Hepatocyte (in vitro differentiated cells): ENCODE measurements around the gene HOMER1. TPM values are rescaled to one million over a fixed set of nuclear protein-coding genes. Genes with fewer than 3 reads are reported as not detected.

Experiments used
- DNase-seq: peaks from one replicate; pipeline ENCODE4 v3.0.0-alpha.2; 2016; ENCODE audit warnings: low spot score
- H2AFZ ChIP-seq: fragments of 200-600 bp; sonication (generic); 2 replicates; pipeline ENCODE4 v1.6.0; 2016; ENCODE audit warnings: antibody characterized with exemption, mild to moderate bottlenecking
- H3K27ac ChIP-seq: fragments of 200-600 bp; sonication (generic); 2 replicates; pipeline ENCODE4 v1.5.1; 2016; ENCODE audit warnings: mild to moderate bottlenecking
- H3K27me3 ChIP-seq: fragments of 200-600 bp; sonication (generic); 2 replicates; pipeline ENCODE4 v1.6.1; 2016
- H3K36me3 ChIP-seq: fragments of 200-600 bp; sonication (generic); replicated peaks from 2 replicates; pipeline ENCODE4 v1.5.1; 2016; ENCODE audit warnings: low read depth; ENCODE audit not compliant: insufficient read depth
- H3K4me1 ChIP-seq: fragments of 200-600 bp; sonication (generic); 2 replicates; pipeline ENCODE4 v1.5.1; 2016; ENCODE audit warnings: mild to moderate bottlenecking, moderate library complexity; ENCODE audit not compliant: insufficient read depth
- H3K4me2 ChIP-seq: fragments of 200-600 bp; sonication (generic); 2 replicates; pipeline ENCODE4 v1.6.0; 2016
- H3K4me3 ChIP-seq: fragments of 200-600 bp; sonication (generic); 2 replicates; pipeline ENCODE4 v1.5.1; 2016; ENCODE audit warnings: mild to moderate bottlenecking
- H3K79me2 ChIP-seq: fragments of 200-600 bp; sonication (generic); 2 replicates; pipeline ENCODE4 v1.6.0; 2017; ENCODE audit warnings: mild to moderate bottlenecking
- H3K9me2 ChIP-seq: fragments of 200-600 bp; sonication (generic); replicated peaks from 2 replicates; pipeline ENCODE4 v1.6.0; 2017; ENCODE audit warnings: mild to moderate bottlenecking; ENCODE audit not compliant: insufficient read depth
- H3K9me3 ChIP-seq: fragments of 200-600 bp; sonication (generic); 2 replicates; pipeline ENCODE4 v1.5.1; 2016; ENCODE audit warnings: low read depth, mild to moderate bottlenecking
- H4K20me1 ChIP-seq: fragments of 200-600 bp; sonication (generic); 2 replicates; pipeline ENCODE4 v1.6.0; 2016; ENCODE audit warnings: mild to moderate bottlenecking; ENCODE audit not compliant: insufficient read depth, poor library complexity, severe bottlenecking
- EZH2 ChIP-seq: fragments of 200-600 bp; sonication (generic); IDR thresholded peaks from 2 replicates; pipeline ENCODE4 v1.6.1; 2016; ENCODE audit warnings: antibody characterized with exemption, mild to moderate bottlenecking, borderline replicate concordance
- EZH2phosphoT487 ChIP-seq: fragments of 200-600 bp; sonication (generic); IDR thresholded peaks from one replicate; pipeline ENCODE4 v1.6.1; 2018; ENCODE audit warnings: antibody characterized with exemption, mild to moderate bottlenecking, low read depth, moderate library complexity; ENCODE audit not compliant: unreplicated experiment, severe bottlenecking
- WGBS: methylation state at CpG from one replicate; pipeline ENCODE4 v1.1.6; 2016; ENCODE audit warnings: low lambda C conversion rate; ENCODE audit errors: missing lambda C conversion rate; 5-methylcytosine and 5-hydroxymethylcytosine counted together
- polyA plus RNA-seq: library from polyadenylated mRNA; unstranded; fragments of >200 nt; fragmentation: Nextera tagmentation; extraction: Ambion mirVana; gene quantifications from 2 replicates; pipeline ENCODE4 v1.2.1, GENCODE V29; 2016
- total RNA-seq: library from RNA; depleted of rRNA; stranded (reverse); fragments of >200 nt; gene quantifications from 2 replicates; pipeline ENCODE4 v1.2.3, GENCODE V29; 2014
- TF ChIP-seq, protein P1 (sequence below): fragments of 200-600 bp; sonication (generic); IDR thresholded peaks from 2 replicates; pipeline ENCODE4 v1.5.1; 2016; ENCODE audit warnings: antibody characterized with exemption, mild to moderate bottlenecking; ENCODE audit not compliant: poor library complexity

HOMER1 gene
- total and polyA plus RNA-seq, 2 experiments from 2014 or later = 12.0 to 14.2 TPM

GRCh38 chr5:79407591-79407990 is 106.3 kb downstream of the HOMER1 start:
- Histone ChIP-seq H3K9me2 (no peaks in the 10 kb centered on the region), H2AFZ (no peak overlapping the region), H3K4me1 (no peaks in the 10 kb centered on the region), H3K4me2 (no peak overlapping the region), H3K27me3 (no peaks in the 10 kb centered on the region), H3K27ac (no peak overlapping the region), H4K20me1 (no peaks in the 10 kb centered on the region), H3K36me3 (no peaks in the 10 kb centered on the region), H3K79me2 (no peaks in the 10 kb centered on the region), H3K4me3 (no peak overlapping the region), H3K9me3 (no peaks in the 10 kb centered on the region)
- 91% methylated on average over 1 of the region's 1 CpG for WGBS
- no peak for DNase-seq
- TF ChIP-seq, protein P1, sequence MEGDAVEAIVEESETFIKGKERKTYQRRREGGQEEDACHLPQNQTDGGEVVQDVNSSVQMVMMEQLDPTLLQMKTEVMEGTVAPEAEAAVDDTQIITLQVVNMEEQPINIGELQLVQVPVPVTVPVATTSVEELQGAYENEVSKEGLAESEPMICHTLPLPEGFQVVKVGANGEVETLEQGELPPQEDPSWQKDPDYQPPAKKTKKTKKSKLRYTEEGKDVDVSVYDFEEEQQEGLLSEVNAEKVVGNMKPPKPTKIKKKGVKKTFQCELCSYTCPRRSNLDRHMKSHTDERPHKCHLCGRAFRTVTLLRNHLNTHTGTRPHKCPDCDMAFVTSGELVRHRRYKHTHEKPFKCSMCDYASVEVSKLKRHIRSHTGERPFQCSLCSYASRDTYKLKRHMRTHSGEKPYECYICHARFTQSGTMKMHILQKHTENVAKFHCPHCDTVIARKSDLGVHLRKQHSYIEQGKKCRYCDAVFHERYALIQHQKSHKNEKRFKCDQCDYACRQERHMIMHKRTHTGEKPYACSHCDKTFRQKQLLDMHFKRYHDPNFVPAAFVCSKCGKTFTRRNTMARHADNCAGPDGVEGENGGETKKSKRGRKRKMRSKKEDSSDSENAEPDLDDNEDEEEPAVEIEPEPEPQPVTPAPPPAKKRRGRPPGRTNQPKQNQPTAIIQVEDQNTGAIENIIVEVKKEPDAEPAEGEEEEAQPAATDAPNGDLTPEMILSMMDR = no peak
- no peak for TF ChIP-seq EZH2phosphoT487
- no peak for TF ChIP-seq EZH2

GRCh38 chr5:79401216-79401615 is 112.7 kb downstream of the HOMER1 start:
- TF ChIP-seq EZH2 = no peak
- no peak for TF ChIP-seq EZH2phosphoT487
- TF ChIP-seq, protein P1 = no peak
- Histone ChIP-seq H4K20me1 (no peaks in the 10 kb centered on the region), H3K4me3 (no peak overlapping the region), H3K9me2 (no peaks in the 10 kb centered on the region), H3K27ac (no peak overlapping the region), H3K79me2 (no peaks in the 10 kb centered on the region), H3K9me3 (no peaks in the 10 kb centered on the region), H3K4me1 (no peaks in the 10 kb centered on the region), H2AFZ (no peak overlapping the region), H3K27me3 (no peaks in the 10 kb centered on the region), H3K36me3 (no peaks in the 10 kb centered on the region), H3K4me2 (no peak overlapping the region)
- 80% methylated on average over 5 of the region's 5 CpGs for WGBS
- DNase-seq = no peak

DNA sequence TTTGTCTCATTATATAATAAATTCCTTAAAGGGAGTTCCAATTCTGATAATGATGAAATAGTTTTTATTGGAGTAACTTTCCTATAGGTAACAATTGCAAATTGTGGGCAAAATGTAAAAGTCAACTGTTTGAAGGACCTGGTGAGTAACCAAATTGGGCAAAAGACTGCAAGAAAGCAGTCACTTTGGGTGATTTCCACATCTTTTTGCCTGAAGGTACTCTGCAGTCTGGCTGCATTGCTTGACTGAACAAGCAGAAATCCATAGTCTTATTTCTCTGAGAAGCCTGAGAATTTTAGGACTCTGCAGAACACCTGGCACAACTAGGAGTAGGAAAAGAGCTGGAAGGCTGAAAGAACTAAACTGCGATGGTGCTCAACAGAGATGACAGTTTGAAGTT is 114.9 kb downstream of the HOMER1 start:
- no peak for DNase-seq
- TF ChIP-seq, protein P1 = no peak
- no peak for TF ChIP-seq EZH2phosphoT487
- TF ChIP-seq EZH2 = no peak
- H3K4me1 ChIP-seq = no peaks in the 10 kb centered on the region
- no peak overlapping the region for H2AFZ ChIP-seq
- H3K27me3 ChIP-seq = no peaks in the 10 kb centered on the region
- no peak overlapping the region for H3K4me3 ChIP-seq
- WGBS = 95% methylated on average over 1 of the region's 1 CpG
- H3K9me2 ChIP-seq = no peaks in the 10 kb centered on the region
- no peaks in the 10 kb centered on the region for H4K20me1 ChIP-seq
- no peaks in the 10 kb centered on the region for H3K36me3 ChIP-seq
- H3K9me3 ChIP-seq = no peaks in the 10 kb centered on the region
- no peak overlapping the region for H3K4me2 ChIP-seq
- no peak overlapping the region for H3K27ac ChIP-seq
- no peaks in the 10 kb centered on the region for H3K79me2 ChIP-seq

DNA sequence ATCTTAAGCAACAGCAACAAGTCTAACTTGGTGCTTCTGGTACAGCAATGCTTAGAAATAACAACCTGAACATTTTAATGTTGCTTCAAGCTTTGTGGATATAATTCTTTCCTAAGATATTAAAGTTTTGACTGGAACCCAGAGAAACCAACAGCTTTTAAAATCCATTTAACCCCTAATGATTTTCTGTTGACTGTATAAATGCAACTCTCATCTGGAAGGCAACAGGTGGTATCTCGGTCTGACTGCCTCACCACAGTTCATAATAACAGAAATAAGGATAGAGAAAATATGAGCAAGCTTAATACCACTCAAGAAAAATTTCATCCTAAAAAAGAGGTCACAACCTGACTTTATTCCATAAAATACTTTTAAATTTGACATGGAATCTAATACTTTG is 116.9 kb downstream of the HOMER1 start:
- Histone ChIP-seq H3K27me3 (no peaks in the 10 kb centered on the region), H2AFZ (no peak overlapping the region), H3K36me3 (no peaks in the 10 kb centered on the region), H4K20me1 (no peaks in the 10 kb centered on the region), H3K9me2 (no peaks in the 10 kb centered on the region), H3K9me3 (no peaks in the 10 kb centered on the region), H3K4me1 (no peaks in the 10 kb centered on the region), H3K4me2 (no peak overlapping the region), H3K4me3 (no peak overlapping the region), H3K27ac (no peak overlapping the region), H3K79me2 (no peaks in the 10 kb centered on the region)
- 96% methylated on average over 1 of the region's 1 CpG for WGBS
- DNase-seq = no peak
- TF ChIP-seq, protein P1 = no peak
- TF ChIP-seq EZH2 (no peak), EZH2phosphoT487 (no peak)
